ENCODE results near the gene ATP5MC2. TPM values are rescaled to one million over a fixed set of nuclear protein-coding genes. Genes with fewer than 3 reads are reported as not detected.

Gene ATP5MC2
- total and polyA plus RNA-seq, 8 donors = 247 to 653 (median 602) TPM

DNA sequence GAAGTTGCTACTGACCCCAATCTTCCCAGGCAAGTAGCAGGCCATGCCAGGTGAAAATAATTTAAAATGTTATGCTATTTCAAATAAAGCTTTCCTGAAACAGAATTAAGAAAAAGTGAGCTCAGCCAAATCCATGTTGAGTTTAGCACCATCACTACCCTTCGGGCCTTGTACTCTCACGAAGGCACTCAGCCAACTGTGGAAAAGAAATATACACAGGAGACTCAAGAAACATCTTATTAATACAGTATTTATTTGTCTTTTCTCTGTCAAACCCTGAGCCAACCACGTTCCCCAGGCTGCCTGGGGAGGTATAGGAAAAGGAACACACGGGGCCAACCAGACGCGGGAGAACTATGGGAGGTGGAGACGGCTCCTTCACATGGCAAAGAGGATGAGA lies 10.9 kb downstream of the ATP5MC2 start:
- no peak overlapping the region for H3K4me3 ChIP-seq
- H3K27me3 ChIP-seq = no peaks in the 10 kb centered on the region
- TF ChIP-seq, protein P1, sequence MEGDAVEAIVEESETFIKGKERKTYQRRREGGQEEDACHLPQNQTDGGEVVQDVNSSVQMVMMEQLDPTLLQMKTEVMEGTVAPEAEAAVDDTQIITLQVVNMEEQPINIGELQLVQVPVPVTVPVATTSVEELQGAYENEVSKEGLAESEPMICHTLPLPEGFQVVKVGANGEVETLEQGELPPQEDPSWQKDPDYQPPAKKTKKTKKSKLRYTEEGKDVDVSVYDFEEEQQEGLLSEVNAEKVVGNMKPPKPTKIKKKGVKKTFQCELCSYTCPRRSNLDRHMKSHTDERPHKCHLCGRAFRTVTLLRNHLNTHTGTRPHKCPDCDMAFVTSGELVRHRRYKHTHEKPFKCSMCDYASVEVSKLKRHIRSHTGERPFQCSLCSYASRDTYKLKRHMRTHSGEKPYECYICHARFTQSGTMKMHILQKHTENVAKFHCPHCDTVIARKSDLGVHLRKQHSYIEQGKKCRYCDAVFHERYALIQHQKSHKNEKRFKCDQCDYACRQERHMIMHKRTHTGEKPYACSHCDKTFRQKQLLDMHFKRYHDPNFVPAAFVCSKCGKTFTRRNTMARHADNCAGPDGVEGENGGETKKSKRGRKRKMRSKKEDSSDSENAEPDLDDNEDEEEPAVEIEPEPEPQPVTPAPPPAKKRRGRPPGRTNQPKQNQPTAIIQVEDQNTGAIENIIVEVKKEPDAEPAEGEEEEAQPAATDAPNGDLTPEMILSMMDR (IDR thresholded peaks at IDR 0.05) = no peak
- DNase-seq (peak in 1 of 4 donors; percentile 28), ATAC-seq (no peak)
- intact Hi-C loops (cut with DNase I) = no loop called here
- H3K9me3 ChIP-seq = no peaks in the 10 kb centered on the region
- H3K36me3 ChIP-seq = peaks cover 8 to 91% of the 10 kb centered on the region in 2 donors
- H3K4me1 ChIP-seq = no peaks in the 10 kb centered on the region
- H3K27ac ChIP-seq = no peak overlapping the region

DNA sequence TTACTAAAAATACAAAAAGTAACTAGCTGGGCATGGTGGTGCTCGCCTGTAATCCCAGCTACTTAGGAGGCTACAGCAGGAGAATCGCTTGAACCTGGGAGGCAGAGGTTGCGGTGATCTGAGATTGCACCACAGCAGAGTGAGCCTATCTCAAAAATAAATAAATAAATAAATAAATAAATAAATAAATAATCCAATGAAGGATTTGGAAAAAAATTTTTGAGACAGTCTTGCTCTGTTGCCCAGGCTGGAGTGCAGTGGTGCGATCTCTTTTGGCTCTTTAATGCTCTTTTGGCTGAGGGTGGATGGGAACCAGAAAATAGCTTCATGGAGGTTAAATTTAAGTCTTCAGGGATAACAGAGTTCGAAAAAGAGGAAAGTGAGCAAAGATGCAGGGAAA lies 11.7 kb downstream of the ATP5MC2 start:
- Histone ChIP-seq H3K9me3 (no peaks in the 10 kb centered on the region), H3K36me3 (peaks cover 8 to 84% of the 10 kb centered on the region in 2 donors), H3K4me1 (peaks cover 2 to 4% of the 10 kb centered on the region in 2 donors), H3K27me3 (no peaks in the 10 kb centered on the region), H3K4me3 (no peak overlapping the region), H3K27ac (no peak overlapping the region)
- TF ChIP-seq, protein P1 (IDR thresholded peaks at IDR 0.05) = no peak
- intact Hi-C loops (cut with DNase I) = no loop called here
- no peak for DNase-seq
- no peak for ATAC-seq

DNA sequence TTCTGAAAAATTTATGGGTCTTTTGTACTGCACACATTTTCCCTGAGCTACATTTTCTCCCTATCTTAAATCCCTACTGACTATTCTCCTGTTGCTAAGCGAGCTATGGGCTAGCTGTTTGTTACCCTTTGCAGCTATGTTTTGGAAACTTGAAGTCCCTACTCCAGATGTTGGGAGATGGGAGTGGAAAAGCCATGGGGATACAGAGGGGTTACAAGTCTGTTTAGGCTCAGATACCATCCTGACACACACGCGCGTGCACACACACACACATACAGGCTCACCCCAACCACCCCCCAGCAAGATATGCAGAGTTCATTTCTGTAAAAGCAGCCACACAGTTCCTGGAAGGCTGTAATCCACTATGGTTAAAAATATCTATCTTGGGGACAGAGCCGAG lies 15.8 kb downstream of the ATP5MC2 start:
- intact Hi-C loops (cut with DNase I) = no loop called here
- ATAC-seq = peak; percentile 37

DNA sequence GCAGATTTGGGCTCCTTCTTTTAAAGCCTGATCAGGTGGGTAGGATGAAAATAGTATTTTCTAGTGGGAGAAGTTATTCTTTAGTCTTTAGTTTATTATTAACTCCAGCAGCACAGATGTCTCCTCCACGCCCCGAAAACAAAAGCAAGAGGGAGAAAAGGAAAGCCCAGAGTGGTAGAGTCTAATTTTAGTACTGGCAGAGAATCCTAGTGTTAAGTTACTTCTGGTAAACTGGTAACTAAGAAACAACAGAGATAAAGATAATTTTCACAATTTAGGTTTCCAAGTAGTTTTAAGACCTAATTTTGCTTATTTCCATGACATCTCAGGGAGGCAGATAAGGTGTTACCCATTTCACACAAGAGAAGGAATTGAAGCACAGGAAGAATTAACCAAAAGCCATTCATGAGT lies 16.3 kb downstream of the ATP5MC2 start:
- H3K4me1 ChIP-seq = peaks cover 9 to 15% of the 10 kb centered on the region in 2 donors
- no peak overlapping the region for H3K4me3 ChIP-seq
- no peaks in the 10 kb centered on the region for H3K9me3 ChIP-seq
- TF ChIP-seq, protein P1 (IDR thresholded peaks at IDR 0.05) = no peak
- H3K27ac ChIP-seq = peak overlapping the region; percentile 60 to 82
- H3K27me3 ChIP-seq = no peaks in the 10 kb centered on the region
- no peak for DNase-seq
- H3K36me3 ChIP-seq = peaks cover under 1 to 37% of the 10 kb centered on the region in 2 donors
- ATAC-seq = peak; percentile 63
- intact Hi-C loops (cut with DNase I) = no loop called here

More for the DNA sequence above, 15.8 kb downstream of the ATP5MC2 start:
- Histone ChIP-seq H3K4me3 (no peak overlapping the region), H3K9me3 (no peaks in the 10 kb centered on the region), H3K4me1 (peaks cover 9 to 15% of the 10 kb centered on the region in 2 donors), H3K27ac (peak overlapping the region; percentile 60 to 82), H3K27me3 (no peaks in the 10 kb centered on the region), H3K36me3 (peaks cover 5 to 42% of the 10 kb centered on the region in 2 donors)
- TF ChIP-seq, protein P1 (IDR thresholded peaks at IDR 0.05) = no peak
- DNase-seq = no peak

DNA sequence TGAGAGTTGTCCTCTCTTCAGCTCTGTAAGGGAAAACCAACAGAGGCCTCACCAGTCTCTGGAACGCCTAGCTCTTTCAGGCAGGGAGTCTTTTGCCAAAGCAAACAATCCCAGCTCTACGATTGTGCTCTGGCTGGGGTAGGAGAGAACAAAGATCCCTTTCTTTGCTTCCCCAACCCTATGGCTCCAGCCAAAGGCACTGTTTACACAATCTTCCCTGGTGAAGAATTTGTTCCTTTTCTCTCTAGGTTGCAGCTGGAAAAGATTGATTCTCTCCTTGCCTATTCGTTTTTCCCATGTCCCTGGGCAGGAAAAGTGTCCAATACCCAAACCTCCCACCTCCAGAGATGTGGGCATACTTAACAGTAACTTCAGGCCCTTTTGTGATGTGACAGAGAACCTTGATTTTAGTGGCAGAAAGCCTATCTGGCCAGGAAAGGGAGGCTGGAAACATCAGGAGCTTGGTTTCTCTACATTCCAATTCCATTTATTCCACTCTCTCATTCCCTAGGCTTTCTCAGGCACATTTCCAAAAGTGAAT lies 16.8 kb downstream of the ATP5MC2 start:
- peaks cover 0 to 32% of the 10 kb centered on the region in 2 donors for H3K36me3 ChIP-seq
- peak in 2 of 4 donors; percentile 40 to 46 for DNase-seq
- no peak overlapping the region for H3K4me3 ChIP-seq
- intact Hi-C loops (cut with DNase I) = no loop called here
- H3K27me3 ChIP-seq = no peaks in the 10 kb centered on the region
- peak overlapping the region; percentile 60 to 82 for H3K27ac ChIP-seq
- peak; percentile 95 for ATAC-seq
- TF ChIP-seq, protein P1 (IDR thresholded peaks at IDR 0.05) = no peak
- H3K9me3 ChIP-seq = no peaks in the 10 kb centered on the region
- peaks cover 9 to 15% of the 10 kb centered on the region in 2 donors for H3K4me1 ChIP-seq

Measured in left lung (tissue), 10 donors.